ENCODE data around the gene MEIS2.

The MEIS2 gene

DNA sequence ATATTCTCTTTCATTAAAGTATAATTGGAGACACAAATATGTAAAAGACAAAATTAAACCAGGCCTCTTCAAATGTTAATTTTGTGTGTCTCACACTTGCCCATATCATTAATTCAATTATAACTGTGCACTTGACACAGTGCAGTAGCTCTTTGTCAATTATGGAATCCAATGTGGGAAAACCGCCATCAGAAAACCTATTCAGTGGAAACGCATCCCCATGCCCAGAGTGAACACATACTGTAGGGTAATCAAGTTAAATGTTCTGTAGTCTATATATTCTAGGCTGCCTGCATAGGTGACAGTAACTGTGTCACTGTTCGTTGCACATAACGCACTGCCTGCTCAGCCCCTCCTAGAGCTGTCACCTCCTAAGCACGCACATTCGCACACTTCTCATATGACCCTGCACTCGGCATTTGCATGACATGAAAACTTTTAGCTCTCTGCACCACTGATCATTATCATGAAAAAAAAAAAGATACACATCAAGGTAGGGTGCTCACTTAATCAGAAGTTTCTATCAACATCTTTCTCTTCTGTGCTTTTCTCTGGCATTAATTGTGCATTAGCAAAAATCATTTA lies 63.2 kb downstream of the MEIS2 start:
- no peak for DNase-seq (ENCODE audit: low read depth)
- TF ChIP-seq, protein P1, sequence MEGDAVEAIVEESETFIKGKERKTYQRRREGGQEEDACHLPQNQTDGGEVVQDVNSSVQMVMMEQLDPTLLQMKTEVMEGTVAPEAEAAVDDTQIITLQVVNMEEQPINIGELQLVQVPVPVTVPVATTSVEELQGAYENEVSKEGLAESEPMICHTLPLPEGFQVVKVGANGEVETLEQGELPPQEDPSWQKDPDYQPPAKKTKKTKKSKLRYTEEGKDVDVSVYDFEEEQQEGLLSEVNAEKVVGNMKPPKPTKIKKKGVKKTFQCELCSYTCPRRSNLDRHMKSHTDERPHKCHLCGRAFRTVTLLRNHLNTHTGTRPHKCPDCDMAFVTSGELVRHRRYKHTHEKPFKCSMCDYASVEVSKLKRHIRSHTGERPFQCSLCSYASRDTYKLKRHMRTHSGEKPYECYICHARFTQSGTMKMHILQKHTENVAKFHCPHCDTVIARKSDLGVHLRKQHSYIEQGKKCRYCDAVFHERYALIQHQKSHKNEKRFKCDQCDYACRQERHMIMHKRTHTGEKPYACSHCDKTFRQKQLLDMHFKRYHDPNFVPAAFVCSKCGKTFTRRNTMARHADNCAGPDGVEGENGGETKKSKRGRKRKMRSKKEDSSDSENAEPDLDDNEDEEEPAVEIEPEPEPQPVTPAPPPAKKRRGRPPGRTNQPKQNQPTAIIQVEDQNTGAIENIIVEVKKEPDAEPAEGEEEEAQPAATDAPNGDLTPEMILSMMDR (conservative IDR thresholded peaks at IDR 0.05; ENCODE audit: low read length), result no peak
- no peak overlapping the region for H3K4me3 ChIP-seq (ENCODE audit: low read length)

DNA sequence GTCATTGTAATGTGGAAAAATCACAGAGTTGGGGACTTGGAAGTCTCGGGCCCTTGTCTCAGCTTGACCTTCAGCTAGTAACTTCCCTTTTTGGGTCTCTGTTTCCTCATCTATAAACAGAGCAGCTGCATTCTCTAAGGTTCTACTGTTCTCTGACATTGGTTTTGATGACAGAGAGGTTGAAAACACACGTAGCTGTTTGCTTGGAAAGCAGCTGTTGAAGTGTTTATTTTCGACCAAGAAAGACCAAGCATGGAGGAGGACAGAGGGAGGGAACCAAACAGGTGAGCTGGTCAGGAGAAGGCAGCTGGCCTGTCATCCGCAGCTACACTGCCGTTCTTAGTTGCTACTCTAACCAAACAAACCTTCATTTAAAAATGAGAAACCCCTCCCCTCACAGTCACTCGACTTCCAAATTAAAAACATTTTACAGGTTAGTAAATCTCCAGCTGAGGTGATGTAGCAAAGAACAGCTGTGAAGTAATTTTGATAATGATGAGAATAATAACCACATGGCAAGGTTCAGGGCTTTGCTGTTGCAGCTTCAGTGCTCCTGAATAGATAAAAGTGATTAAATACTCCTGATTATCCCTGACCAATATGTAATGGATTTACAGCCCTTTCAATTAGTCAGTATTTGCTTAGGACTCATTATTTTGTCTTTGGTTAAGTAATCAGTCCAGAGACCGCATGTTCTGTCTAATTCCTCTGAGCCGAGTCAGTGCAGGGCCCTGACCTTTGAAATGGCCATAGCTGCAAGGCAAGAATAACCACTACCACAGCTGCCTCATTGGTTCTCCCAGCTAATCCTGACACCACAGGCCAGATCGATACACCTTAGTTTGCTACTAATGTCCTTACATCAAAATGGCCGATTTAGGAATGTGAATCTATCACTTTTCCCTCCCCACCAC lies 65.3 kb downstream of the MEIS2 start:
- H3K4me3 ChIP-seq (ENCODE audit: low read length), result no peak overlapping the region
- peak; percentile 49 for DNase-seq (ENCODE audit: low read depth)
- TF ChIP-seq, protein P1 (conservative IDR thresholded peaks at IDR 0.05; ENCODE audit: low read length), result no peak

DNA sequence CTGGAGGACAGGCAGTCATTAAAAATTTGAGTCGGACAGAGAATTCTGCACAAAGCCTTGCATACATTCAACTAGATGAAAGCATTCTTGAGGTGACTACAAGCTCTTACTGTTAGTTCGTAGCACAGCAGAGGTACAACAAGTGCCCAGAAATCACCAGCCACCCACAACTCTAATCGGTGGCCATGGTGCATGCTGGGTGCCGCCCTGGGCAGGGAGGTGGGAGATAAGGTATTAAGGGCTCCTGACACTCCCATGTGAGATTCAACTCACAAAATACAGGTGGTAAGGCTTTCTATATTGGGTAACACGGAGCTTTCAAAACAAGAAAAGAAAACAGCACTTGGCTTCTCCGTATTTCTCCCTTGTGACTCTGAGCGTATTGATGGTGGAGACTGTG lies 66.0 kb downstream of the MEIS2 start:
- TF ChIP-seq, protein P1 (conservative IDR thresholded peaks at IDR 0.05; ENCODE audit: low read length), result no peak

DNA sequence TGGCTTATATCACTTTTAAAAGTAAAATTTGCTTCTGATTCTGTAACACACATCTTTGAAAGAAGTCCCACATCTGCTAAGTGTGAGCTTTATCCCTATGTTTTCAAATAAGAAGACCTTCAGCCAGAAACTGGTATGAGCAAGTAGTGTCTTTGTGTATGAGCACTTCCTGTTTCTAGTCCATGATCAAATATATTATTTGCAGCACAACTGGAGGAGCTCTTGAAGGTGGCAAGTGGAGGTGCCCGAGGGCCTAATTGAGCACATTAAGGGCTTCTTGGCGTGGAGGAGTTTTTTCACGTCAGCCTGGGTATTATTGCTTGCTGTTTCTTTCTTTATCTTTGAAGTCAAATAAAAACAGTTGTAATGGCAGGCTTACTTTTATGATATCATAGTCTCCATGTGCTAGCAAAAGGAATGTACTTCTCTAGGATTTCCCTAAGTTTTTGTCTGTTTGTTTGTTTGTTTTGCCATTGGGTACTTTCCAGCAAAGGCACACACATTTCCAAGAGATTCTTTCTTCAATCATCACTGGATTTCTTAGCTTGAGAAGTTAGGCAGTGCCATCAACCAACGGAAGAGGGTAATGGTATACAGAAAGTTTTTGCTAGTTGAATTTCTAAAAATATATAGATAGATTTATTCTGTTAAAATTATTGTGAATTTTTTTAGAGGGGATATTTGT lies 68.1 kb downstream of the MEIS2 start:
- TF ChIP-seq, protein P1 (conservative IDR thresholded peaks at IDR 0.05; ENCODE audit: low read length), result no peak
- no peak for DNase-seq (ENCODE audit: low read depth)
- H3K4me3 ChIP-seq (ENCODE audit: low read length), result no peak overlapping the region

More for the DNA sequence above, 66.0 kb downstream of the MEIS2 start:
- no peak for DNase-seq (ENCODE audit: low read depth)
- no peak overlapping the region for H3K4me3 ChIP-seq (ENCODE audit: low read length)

DNA sequence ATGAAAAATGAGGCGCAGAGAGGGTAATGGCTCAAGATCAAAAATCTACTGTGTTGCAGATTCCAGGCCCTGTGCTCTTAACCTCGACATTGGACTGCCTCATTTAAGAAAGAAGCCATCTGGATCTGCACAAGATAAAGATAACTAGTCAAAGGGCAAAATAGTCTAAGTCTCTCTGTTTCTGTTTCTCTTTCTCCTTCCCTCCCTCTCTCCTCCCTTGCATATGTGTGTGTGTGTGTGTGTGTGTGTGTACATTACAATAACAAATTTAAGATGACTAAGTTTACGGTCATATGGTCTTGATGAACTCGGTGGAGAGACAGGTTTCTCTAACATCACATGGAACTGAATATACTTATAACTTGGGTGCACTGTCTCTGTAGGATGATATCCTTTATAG lies 69.2 kb downstream of the MEIS2 start:
- no peak overlapping the region for H3K4me3 ChIP-seq (ENCODE audit: low read length)
- TF ChIP-seq, protein P1 (conservative IDR thresholded peaks at IDR 0.05; ENCODE audit: low read length), result no peak
- DNase-seq (ENCODE audit: low read depth), result peak; percentile 67

DNA sequence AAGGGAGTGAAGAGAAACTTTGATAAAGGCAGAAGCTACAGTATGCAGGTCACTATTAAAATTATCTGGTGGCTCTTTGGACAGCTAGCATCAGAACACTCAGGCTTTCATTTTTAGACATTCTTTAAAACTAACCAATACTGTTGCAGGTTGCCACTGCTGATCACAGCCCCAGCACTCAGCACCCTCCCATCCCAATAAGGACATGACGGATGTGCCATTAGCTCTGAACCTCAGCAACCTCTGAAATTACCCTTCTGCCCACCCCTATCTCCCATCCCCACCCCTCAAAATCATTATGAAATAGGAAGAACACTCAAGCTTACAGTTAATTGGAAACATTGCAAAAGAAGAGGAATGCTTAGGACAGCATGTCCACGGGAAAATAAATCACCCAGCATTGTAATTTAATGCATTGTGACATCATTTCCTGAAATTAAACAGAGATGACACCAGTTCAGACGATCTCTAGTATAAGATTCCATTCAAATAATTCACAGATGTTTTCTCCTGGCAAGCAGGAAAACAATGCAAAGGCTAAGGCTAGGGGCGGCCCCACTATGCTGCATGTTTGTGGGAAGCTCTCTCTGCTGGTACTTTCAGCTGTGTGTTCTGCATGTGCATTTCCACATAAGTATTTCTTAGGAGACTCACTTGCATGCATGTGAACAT lies 71.6 kb downstream of the MEIS2 start:
- TF ChIP-seq, protein P1 (conservative IDR thresholded peaks at IDR 0.05; ENCODE audit: low read length), result no peak
- no peak overlapping the region for H3K4me3 ChIP-seq (ENCODE audit: low read length)
- peak; percentile 95 for DNase-seq (ENCODE audit: low read depth)
